Ramos (cell line): ENCODE results near the gene BCL2L13.

ENCODE experiments used
- in situ Hi-C: fragments of 300-500 bp; cut with MboI; formaldehyde crosslinking; loops from one replicate; pipeline ENCODE4 v1.14.3; 2022; ENCODE audit warnings: low sequenced_read_pairs; ENCODE audit not compliant: unreplicated experiment

Gene BCL2L13

GRCh38 chr22:17774206-17774925, 135.8 kb downstream of the BCL2L13 start, which contains the start of gene BID:
Gene BID, minus strand, starts transcription at chr22:17774469. Its CDS starts 24,353 bp downstream, at chr22:17750116.
- in situ Hi-C loops: no loop called here

GRCh38 chr22:17774926-17775685, 136.5 kb downstream of the BCL2L13 start:
- in situ Hi-C loops: no loop called here

- in situ Hi-C loops: no loop called here
Measured at GRCh38 chr22:17775781-17776465, 137.4 kb downstream of the BCL2L13 start.

- in situ Hi-C loops: no loop called here
Measured at GRCh38 chr22:17777005-17777716, 138.6 kb downstream of the BCL2L13 start.

DNA sequence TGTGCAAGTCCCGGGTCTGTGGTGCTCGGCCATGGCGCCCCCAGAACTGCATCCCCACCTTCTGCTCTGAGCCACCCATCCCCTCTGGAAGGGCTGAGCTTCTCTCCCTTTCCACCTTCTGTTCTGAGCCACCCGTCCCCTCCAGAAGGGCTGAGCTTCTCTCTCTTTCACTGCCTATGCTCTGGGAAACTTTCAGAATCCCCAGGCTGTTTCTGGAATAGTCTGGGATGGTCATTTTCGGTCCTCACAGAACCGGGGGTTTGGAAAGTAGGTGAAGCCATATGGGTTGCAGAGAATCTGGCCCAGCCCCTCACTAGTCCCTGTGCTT, 139.1 kb downstream of the BCL2L13 start:
- in situ Hi-C loops: no loop called here

- in situ Hi-C loops: no loop called here
Measured at GRCh38 chr22:17778412-17778976, 139.9 kb downstream of the BCL2L13 start.

- in situ Hi-C loops: no loop called here
Measured at GRCh38 chr22:17779286-17780115, 140.9 kb downstream of the BCL2L13 start.

GRCh38 chr22:17780116-17780740, 141.7 kb downstream of the BCL2L13 start:
- in situ Hi-C loops: no loop called here
